Cortex of kidney (tissue), 1 donor: ENCODE results near the gene CAPZA2.

ENCODE experiments used
- DNase-seq: peaks from one replicate; lab custom pipeline; 2025; lab: John Stamatoyannopoulos, UW

CAPZA2 gene

DNA sequence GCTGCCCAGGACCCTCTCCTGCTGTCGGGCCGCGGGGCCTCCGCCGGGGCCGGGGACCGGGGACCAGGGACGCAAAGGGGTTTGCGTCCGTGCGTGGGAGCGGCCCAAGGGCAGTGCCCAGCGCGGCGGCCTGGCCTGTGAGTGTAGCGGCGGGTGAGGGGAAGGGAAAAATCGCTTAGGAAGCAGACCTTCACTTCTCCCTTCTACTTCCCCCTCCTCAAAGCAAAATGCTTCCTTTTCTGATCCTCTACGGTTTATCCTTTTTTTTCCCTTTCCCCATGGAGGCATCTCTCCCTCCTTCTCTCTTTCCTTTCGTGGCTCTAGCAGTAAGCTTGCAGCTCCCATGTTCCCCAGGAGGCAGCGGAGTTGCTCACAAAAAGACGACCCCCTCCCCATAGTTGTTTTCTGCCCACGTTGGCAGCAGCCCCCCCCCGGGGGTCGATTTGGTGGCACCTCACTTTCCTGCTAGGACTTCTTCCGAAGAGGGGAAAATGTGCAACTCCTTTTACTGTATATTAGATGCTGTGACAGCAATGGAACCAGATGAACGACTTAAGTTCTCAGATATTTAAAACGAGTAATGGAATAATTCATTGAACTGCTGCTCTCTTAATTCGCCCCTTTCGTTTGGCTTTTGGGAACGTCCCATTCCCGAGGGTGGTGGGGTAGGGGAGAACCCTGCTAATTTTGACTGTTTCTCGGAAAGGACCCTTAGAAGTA is 724 bp downstream of the CAPZA2 start:
- DNase-seq, result no peak

DNA sequence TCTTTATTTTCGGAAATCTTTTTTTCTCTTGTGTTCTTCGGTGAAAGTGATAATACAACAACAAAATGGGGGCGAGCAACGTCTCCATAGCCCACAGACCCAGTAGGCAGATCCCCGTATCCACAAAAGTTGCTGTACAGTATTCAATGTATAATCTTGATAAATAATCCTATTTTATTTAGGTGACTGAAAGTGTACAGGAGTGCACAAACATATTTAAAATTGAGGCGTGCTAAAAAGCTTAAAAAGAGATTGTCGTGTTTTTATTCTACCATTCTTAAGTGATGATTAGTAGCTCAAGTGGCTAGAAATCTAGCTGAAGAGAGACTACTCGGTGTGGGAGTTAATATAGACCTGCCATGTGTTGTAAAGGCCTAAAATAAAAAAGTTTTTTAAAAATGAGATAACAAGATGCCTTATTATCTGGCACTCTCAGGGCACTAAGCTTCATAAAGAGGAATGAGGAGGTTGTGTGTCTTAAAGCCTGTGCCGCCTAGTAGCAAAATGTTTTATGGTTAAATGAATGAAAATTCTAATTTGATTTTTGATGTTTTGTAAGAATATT is 1.6 kb downstream of the CAPZA2 start:
- DNase-seq, result no peak

GRCh38 chr7:116871061-116871700 is 8.8 kb downstream of the CAPZA2 start:
- no peak for DNase-seq

- DNase-seq, result no peak
Measured at GRCh38 chr7:116872026-116872425, 9.6 kb downstream of the CAPZA2 start.

GRCh38 chr7:116873619-116874018 is 11.2 kb downstream of the CAPZA2 start:
- no peak for DNase-seq

DNA sequence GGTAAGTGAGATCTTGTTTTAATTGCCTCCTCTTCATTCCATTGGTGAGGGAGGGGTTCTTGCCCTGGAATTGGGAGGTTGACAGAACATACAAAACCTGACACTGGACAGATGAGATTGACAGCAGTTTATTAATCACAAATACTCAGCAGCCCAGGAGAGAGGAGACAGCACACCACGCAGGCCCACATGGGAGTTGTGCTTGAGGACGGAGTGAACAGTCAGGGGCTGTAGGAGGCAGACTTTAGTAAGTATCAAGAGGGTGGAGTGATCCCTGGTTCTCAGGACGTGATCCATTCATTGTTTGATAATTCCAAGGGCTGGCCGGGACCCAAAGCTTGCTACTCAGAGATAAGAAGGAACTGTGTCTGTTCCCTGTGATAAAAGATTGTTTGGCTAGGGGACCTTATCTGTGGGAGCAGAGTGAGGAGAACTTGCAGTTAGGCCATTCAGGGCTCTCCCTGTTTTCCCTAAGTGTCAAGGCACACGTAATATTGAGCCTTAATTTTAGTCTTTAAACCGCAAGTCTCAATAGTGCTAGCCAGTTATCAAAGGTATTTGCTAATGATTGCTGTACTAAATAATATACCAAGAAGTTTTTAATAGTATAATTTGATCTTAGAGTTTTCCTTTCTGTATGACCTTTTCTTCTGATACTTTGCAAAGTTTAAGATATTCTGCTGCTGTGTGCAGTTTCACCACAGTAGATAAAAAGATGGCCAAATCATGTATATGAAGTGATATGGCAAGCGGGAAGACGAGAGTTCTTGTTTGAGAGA is 14.5 kb downstream of the CAPZA2 start:
- no peak for DNase-seq

- DNase-seq, result no peak
Measured at GRCh38 chr7:116877443-116878217, 15.2 kb downstream of the CAPZA2 start.

- no peak for DNase-seq
Measured at GRCh38 chr7:116884691-116885090, 22.3 kb downstream of the CAPZA2 start.

DNA sequence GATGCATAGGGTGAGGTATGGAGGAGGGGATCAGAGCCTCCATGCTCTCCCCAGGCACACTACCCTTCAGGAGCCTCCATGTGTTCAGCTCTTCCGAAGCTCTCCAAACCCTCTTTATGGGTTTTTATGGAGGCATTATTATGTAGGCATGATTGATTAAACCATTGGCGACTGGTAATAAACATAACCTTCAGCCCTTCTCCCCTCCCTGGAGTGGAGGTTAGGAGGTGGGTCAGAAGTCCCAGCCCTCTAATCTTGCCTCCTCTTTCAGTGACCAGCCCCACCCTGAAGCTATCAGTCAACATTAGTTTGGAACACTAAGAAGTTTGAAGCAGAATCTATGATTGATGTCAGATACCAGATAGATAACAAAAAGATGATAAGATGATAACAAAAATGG is 23.3 kb downstream of the CAPZA2 start:
- DNase-seq, result no peak

DNA sequence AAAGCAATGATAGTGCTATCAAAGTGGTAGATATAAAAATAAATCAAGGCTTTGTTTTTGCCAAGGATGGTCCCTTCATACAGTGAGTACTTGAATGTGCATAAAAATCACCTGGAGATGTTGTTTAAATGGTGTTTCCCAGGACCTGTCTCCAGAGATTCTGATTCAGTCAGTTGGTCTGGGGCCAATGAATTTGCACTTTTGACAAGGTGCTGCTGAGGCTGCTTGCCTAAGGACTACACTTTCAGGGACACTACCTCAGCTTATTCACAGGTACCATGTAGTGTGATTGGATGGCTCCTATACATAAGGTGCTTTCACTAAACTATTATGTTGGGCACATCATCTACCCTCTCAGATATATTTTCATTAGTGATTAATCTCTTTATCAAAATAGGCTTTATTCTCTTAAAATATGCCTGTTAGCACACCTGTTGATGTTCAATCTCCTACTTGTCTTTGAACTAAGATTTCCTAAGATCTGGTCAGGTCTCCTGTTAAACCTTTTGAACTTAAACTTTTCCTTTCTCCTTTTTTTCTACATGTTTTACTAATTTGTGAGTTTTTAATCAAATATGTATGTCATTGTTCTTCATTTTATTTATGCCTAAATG is 24.3 kb downstream of the CAPZA2 start:
- DNase-seq, result no peak

DNA sequence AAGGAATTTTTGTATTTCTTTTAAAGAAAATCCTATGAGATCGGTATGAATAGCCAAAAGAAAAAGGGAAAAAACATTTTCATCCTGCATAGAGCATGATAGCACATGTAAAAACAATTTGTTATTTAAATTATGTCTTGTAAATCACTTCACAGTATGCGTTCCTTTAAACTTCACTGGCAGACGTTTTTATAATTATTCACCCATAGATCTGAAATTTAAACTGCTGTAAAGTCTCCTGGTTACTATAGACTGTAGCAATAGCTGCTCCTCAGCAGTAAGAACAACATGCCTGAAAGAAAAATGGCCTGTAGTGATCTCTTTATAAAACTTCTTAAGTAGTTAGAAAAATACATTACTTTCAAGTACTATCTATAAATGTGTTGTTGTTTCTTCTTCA is 26.5 kb downstream of the CAPZA2 start:
- DNase-seq, result no peak

- DNase-seq, result no peak
Measured at GRCh38 chr7:116895849-116896248, 33.5 kb downstream of the CAPZA2 start.

- no peak for DNase-seq
Measured at GRCh38 chr7:116897661-116898060, 35.3 kb downstream of the CAPZA2 start.

DNA sequence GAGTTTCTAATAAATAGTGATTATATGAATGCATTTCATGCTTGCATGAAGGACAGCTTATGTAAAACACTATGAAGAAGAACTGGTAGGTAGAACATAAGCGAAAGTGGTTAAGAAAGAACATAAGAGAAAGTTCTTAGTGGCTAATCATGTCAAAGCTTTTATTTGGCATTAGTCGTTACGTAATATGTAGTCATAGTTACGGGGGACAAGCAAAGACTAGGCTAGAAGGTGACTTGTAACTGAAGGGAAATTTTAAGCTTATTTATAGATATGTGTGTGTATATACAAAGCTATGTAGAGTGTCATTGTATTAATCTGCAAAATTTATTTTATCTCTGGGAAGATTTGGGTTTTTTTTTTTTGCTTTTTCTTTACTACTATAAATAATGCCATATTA is 36.9 kb downstream of the CAPZA2 start:
- no peak for DNase-seq

- DNase-seq, result no peak
Measured at GRCh38 chr7:116901143-116901542, 38.8 kb downstream of the CAPZA2 start.

GRCh38 chr7:116902867-116903266 is 40.5 kb downstream of the CAPZA2 start:
- no peak for DNase-seq

GRCh38 chr7:116906391-116906790 is 44.0 kb downstream of the CAPZA2 start:
- DNase-seq, result no peak

GRCh38 chr7:116910383-116910782 is 48.0 kb downstream of the CAPZA2 start:
- DNase-seq, result no peak

- DNase-seq, result no peak
Measured at GRCh38 chr7:116911801-116912200, 49.4 kb downstream of the CAPZA2 start.

- DNase-seq, result no peak
Measured at GRCh38 chr7:116912269-116912909, 50.0 kb downstream of the CAPZA2 start.

DNA sequence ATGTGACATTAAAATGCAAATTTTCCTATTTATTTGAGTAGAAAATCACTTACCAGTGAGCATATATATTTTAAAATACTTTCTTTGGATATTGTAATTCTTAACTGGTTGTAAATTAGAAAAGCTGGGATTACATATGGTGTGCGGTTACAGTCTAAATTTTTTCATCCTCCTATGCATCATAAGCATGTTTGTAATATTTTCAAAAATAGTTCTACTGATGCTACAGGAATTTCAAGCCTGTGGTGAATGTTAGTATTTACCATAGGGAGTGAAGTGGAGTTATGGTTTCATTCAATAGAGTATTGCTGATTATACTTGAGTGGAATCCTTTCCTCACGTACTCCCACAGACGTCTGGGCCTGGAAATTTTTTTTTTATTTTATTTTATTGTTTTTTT is 56.3 kb downstream of the CAPZA2 start:
- no peak for DNase-seq
